Neural progenitor cell (in vitro differentiated cells): ENCODE measurements around the gene TRIM22. TPM values are rescaled to one million over a fixed set of nuclear protein-coding genes. Genes with fewer than 3 reads are reported as not detected.

Source experiments
- DNase-seq: peaks from one replicate; pipeline ENCODE4 v3.0.0-alpha.2; 2016; ENCODE audit warnings: low spot score
- H2AFZ ChIP-seq: fragments of 200-600 bp; sonication (generic); replicated peaks from 2 replicates; pipeline ENCODE4 v1.6.1; 2016; ENCODE audit warnings: antibody characterized with exemption
- H3F3A ChIP-seq: fragments of 200-600 bp; sonication (generic); 2 replicates; pipeline ENCODE4 v1.6.1; 2016; ENCODE audit warnings: antibody characterized with exemption, low read depth
- H3K27ac ChIP-seq: fragments of 200-600 bp; sonication (generic); 2 replicates; pipeline ENCODE4 v1.5.1; 2016; ENCODE audit warnings: mild to moderate bottlenecking
- H3K27me3 ChIP-seq: fragments of 200-600 bp; sonication (generic); 2 replicates; pipeline ENCODE4 v1.6.1; 2016; ENCODE audit warnings: mild to moderate bottlenecking, moderate library complexity
- H3K36me3 ChIP-seq: fragments of 200-600 bp; sonication (generic); 2 replicates; pipeline ENCODE4 v1.5.1; 2016
- H3K4me1 ChIP-seq: fragments of 200-600 bp; sonication (generic); 2 replicates; pipeline ENCODE4 v1.6.1; 2016; ENCODE audit warnings: mixed run types
- H3K4me2 ChIP-seq: fragments of 200-600 bp; sonication (generic); 2 replicates; pipeline ENCODE4 v1.6.1; 2016
- H3K4me3 ChIP-seq: fragments of 200-600 bp; sonication (generic); 2 replicates; pipeline ENCODE4 v1.5.1; 2016
- H3K79me2 ChIP-seq: fragments of 200-600 bp; sonication (generic); 2 replicates; pipeline ENCODE4 v1.6.1; 2016; ENCODE audit warnings: low read depth
- H3K9ac ChIP-seq: fragments of 200-600 bp; sonication (generic); 2 replicates; pipeline ENCODE4 v1.6.1; 2016
- H3K9me3 ChIP-seq: fragments of 200-600 bp; sonication (generic); 2 replicates; pipeline ENCODE4 v1.5.1; 2016; ENCODE audit warnings: low read depth
- H4K20me1 ChIP-seq: fragments of 200-600 bp; sonication (generic); 2 replicates; pipeline ENCODE4 v1.6.1; 2016; ENCODE audit warnings: low read depth
- H3K27ac Mint-ChIP-seq: 3 replicates; pipeline ENCODE4 v1.8.0; 2021; ENCODE audit warnings: mixed read lengths
- H3K27me3 Mint-ChIP-seq: 2 replicates; pipeline ENCODE4 v1.8.0; 2022; ENCODE audit warnings: low read depth, mild to moderate bottlenecking, inconsistent platforms, moderate library complexity, mixed read lengths; ENCODE audit not compliant: insufficient read depth
- H3K36me3 Mint-ChIP-seq: 3 replicates; pipeline ENCODE4 v1.8.0; 2021; ENCODE audit warnings: mixed read lengths
- H3K4me1 Mint-ChIP-seq: 3 replicates; pipeline ENCODE4 v1.8.0; 2021; ENCODE audit warnings: mixed read lengths
- H3K4me3 Mint-ChIP-seq: 3 replicates; pipeline ENCODE4 v1.8.0; 2021; ENCODE audit warnings: mild to moderate bottlenecking, moderate library complexity, mixed read lengths
- H3K9me3 Mint-ChIP-seq: 3 replicates; pipeline ENCODE4 v1.8.0; 2020; ENCODE audit warnings: mixed read lengths
- EZH2 ChIP-seq: fragments of 200-600 bp; sonication (generic); IDR thresholded peaks from 2 replicates; pipeline ENCODE4 v1.6.1; 2017; ENCODE audit warnings: antibody characterized with exemption, mild to moderate bottlenecking, moderate library complexity
- EZH2phosphoT487 ChIP-seq: fragments of 200-600 bp; sonication (generic); IDR thresholded peaks from 2 replicates; pipeline ENCODE4 v1.6.1; 2017; ENCODE audit warnings: antibody characterized with exemption
- total RNA-seq: library from RNA; depleted of rRNA; stranded (reverse); fragments of >200 nt; gene quantifications from 2 replicates; pipeline ENCODE4 v1.2.3, GENCODE V29; 2015; ENCODE audit warnings: low replicate concordance
- TF ChIP-seq, protein P1 (sequence below): fragments of 200-600 bp; sonication (generic); IDR thresholded peaks from 2 replicates; pipeline ENCODE4 v1.5.1; 2017; ENCODE audit warnings: antibody characterized with exemption, mild to moderate bottlenecking

The TRIM22 gene
- total RNA-seq, 1 donor from 2014 or later: 21.3 TPM

GRCh38 chr11:5684646-5685362 is 4.8 kb upstream of the TRIM22 start, which contains the start of gene TRIM5:
Gene TRIM5, minus strand, starts transcription at chr11:5685074. Its CDS starts 4,897 bp downstream, at chr11:5680177.
- H3K27ac Mint-ChIP-seq: peak within 1 kb of the TSS; percentile 100
- H3K4me3 ChIP-seq: peak within 1 kb of the TSS; percentile 44
- H3K4me1 Mint-ChIP-seq: peaks cover 27% of the 10 kb centered on the region
- H3K9ac ChIP-seq: peak within 1 kb of the TSS; percentile 59
- peaks cover 10% of the 10 kb centered on the region for H3K9me3 Mint-ChIP-seq
- peaks cover 30% of the 10 kb centered on the region for H3F3A ChIP-seq
- no peaks in the 10 kb centered on the region for H3K9me3 ChIP-seq
- H3K4me3 Mint-ChIP-seq: peak within 1 kb of the TSS; percentile 93
- peak within 1 kb of the TSS; percentile 95 for H3K27ac ChIP-seq
- no peaks in the 10 kb centered on the region for H3K36me3 ChIP-seq
- no peaks in the 10 kb centered on the region for H3K27me3 ChIP-seq
- no peaks in the 10 kb centered on the region for H3K27me3 Mint-ChIP-seq
- peaks cover 19% of the 10 kb centered on the region for H3K36me3 Mint-ChIP-seq
- TF ChIP-seq EZH2phosphoT487: no peak
- TF ChIP-seq, protein P1, sequence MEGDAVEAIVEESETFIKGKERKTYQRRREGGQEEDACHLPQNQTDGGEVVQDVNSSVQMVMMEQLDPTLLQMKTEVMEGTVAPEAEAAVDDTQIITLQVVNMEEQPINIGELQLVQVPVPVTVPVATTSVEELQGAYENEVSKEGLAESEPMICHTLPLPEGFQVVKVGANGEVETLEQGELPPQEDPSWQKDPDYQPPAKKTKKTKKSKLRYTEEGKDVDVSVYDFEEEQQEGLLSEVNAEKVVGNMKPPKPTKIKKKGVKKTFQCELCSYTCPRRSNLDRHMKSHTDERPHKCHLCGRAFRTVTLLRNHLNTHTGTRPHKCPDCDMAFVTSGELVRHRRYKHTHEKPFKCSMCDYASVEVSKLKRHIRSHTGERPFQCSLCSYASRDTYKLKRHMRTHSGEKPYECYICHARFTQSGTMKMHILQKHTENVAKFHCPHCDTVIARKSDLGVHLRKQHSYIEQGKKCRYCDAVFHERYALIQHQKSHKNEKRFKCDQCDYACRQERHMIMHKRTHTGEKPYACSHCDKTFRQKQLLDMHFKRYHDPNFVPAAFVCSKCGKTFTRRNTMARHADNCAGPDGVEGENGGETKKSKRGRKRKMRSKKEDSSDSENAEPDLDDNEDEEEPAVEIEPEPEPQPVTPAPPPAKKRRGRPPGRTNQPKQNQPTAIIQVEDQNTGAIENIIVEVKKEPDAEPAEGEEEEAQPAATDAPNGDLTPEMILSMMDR: peak; percentile 56
- peaks cover 17% of the 10 kb centered on the region for H3K4me1 ChIP-seq
- peak within 1 kb of the TSS; percentile 92 for H2AFZ ChIP-seq
- no peaks in the 10 kb centered on the region for H4K20me1 ChIP-seq
- H3K4me2 ChIP-seq: peak within 1 kb of the TSS; percentile 75
- peaks cover 13% of the 10 kb centered on the region for H3K79me2 ChIP-seq
- peak; percentile 82 for DNase-seq

DNA sequence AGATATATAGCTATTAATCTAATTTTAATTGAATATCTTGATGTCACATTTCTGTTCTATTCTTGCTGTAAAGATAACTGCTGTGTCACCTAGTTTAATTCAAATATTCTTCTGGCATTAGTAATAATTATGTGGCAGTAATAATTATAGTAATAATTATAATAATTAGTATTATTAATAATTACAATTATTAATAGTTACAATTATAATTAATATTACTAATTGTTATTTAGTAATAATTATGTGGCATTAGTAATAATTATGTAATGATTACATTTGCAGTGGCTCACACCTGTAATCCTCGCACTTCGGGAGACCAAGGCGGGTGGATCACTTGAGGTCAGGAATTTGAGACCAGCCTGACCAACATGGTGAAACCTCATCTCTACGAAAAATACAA is 3.2 kb upstream of the TRIM22 start:
- Histone ChIP-seq H3K27me3 (no peaks in the 10 kb centered on the region), H3K9ac (no peak overlapping the region), H3K4me1 (peaks cover 30% of the 10 kb centered on the region), H3K79me2 (peaks cover 17% of the 10 kb centered on the region), H3K27ac (no peak overlapping the region), H3K9me3 (no peaks in the 10 kb centered on the region), H4K20me1 (no peaks in the 10 kb centered on the region), H3K4me2 (no peak overlapping the region), H2AFZ (no peak overlapping the region), H3K4me3 (no peak overlapping the region), H3K36me3 (no peaks in the 10 kb centered on the region), H3F3A (peaks cover 42% of the 10 kb centered on the region)
- H3K36me3 Mint-ChIP-seq: peaks cover 9% of the 10 kb centered on the region
- no peaks in the 10 kb centered on the region for H3K27me3 Mint-ChIP-seq
- H3K27ac Mint-ChIP-seq: no peak overlapping the region
- peaks cover 10% of the 10 kb centered on the region for H3K9me3 Mint-ChIP-seq
- H3K4me1 Mint-ChIP-seq: peaks cover 31% of the 10 kb centered on the region
- H3K4me3 Mint-ChIP-seq: no peak overlapping the region
- no peak for DNase-seq
- TF ChIP-seq EZH2phosphoT487 (no peak), EZH2 (no peak)

GRCh38 chr11:5688482-5688881 is 1.1 kb upstream of the TRIM22 start:
- H3K36me3 ChIP-seq: no peaks in the 10 kb centered on the region
- peaks cover 42% of the 10 kb centered on the region for H3F3A ChIP-seq
- no peak for DNase-seq
- H2AFZ ChIP-seq: no peak overlapping the region
- H3K27me3 ChIP-seq: no peaks in the 10 kb centered on the region
- H4K20me1 ChIP-seq: no peaks in the 10 kb centered on the region
- TF ChIP-seq, protein P1: no peak
- no peak for TF ChIP-seq EZH2phosphoT487
- Mint-ChIP-seq H3K27ac (no peak overlapping the region), H3K9me3 (peaks cover 6% of the 10 kb centered on the region), H3K27me3 (no peaks in the 10 kb centered on the region), H3K36me3 (peaks cover 1% of the 10 kb centered on the region), H3K4me1 (peaks cover 26% of the 10 kb centered on the region), H3K4me3 (no peak overlapping the region)
- H3K27ac ChIP-seq: no peak overlapping the region
- no peak overlapping the region for H3K4me3 ChIP-seq
- H3K4me1 ChIP-seq: peaks cover 30% of the 10 kb centered on the region
- H3K9ac ChIP-seq: no peak overlapping the region
- H3K9me3 ChIP-seq: no peaks in the 10 kb centered on the region
- no peak overlapping the region for H3K4me2 ChIP-seq
- H3K79me2 ChIP-seq: peaks cover 26% of the 10 kb centered on the region

DNA sequence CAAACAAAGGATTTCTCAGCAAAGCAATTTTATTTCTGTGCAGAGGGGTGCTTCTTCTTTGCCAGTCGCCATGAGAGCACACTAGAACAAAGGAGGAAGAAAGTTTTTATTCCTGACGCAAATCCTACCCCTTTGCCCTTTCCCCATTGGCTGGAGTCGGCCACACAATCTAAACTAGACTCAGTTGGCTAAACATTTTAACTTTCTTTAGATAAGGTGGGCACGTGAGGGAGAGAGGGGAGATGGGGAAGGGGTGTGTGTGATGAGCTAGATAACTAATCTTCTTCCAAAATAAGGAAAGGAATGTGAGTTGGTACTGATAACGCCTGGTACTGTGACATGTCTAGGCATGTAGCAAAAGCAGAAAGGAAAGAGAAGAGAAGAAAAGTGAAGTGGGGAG is 626 bp downstream of the TRIM22 start:
- Histone ChIP-seq H3K36me3 (no peaks in the 10 kb centered on the region), H3K4me2 (peak overlapping the region; percentile 69), H3K9ac (no peak overlapping the region), H3F3A (peaks cover 31% of the 10 kb centered on the region), H3K27me3 (no peaks in the 10 kb centered on the region), H3K79me2 (peaks cover 17% of the 10 kb centered on the region), H3K4me3 (peak overlapping the region; percentile 15), H3K9me3 (no peaks in the 10 kb centered on the region), H3K27ac (peak overlapping the region; percentile 93), H4K20me1 (no peaks in the 10 kb centered on the region), H3K4me1 (peaks cover 23% of the 10 kb centered on the region), H2AFZ (peak overlapping the region; percentile 81)
- Mint-ChIP-seq H3K36me3 (no peaks in the 10 kb centered on the region), H3K9me3 (no peaks in the 10 kb centered on the region), H3K4me1 (peaks cover 9% of the 10 kb centered on the region), H3K27ac (peak overlapping the region; percentile 16), H3K27me3 (no peaks in the 10 kb centered on the region), H3K4me3 (no peak overlapping the region)
- DNase-seq: peak; percentile 8
- TF ChIP-seq EZH2phosphoT487 (no peak), EZH2 (no peak)
- TF ChIP-seq, protein P1: no peak
